ENCODE data around the gene LRRC28.
A peak's percentile ranks its signal among the peaks of the same experiment; 100 is the strongest.
"Not testable (repeated sequence)": the region's sequence is repeated elsewhere in the genome, so short reads cannot be mapped to it uniquely, and the experiment has no call there.

LRRC28 gene

DNA sequence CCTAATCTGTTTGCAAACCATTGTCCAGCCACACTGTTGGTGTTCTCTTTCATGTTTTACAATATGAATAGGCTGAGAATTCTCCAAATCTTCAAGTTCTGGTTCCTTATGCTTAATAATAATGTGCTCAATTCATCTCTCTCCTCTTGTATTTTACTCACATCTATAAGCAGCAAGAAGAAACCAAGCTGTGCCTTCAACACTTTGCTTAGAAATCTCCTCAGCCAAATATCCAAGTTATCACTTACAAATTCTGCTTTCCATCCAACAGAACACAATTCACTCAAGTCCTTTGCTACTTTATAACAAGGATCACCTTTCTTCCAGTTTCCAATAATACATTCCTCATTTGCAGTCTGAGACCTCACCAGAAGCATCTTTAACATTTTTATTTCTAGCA, 117.5 kb downstream of the LRRC28 start:
- intact Hi-C loops (cut with DNase I) = no loop called here
- no peak for DNase-seq

DNA sequence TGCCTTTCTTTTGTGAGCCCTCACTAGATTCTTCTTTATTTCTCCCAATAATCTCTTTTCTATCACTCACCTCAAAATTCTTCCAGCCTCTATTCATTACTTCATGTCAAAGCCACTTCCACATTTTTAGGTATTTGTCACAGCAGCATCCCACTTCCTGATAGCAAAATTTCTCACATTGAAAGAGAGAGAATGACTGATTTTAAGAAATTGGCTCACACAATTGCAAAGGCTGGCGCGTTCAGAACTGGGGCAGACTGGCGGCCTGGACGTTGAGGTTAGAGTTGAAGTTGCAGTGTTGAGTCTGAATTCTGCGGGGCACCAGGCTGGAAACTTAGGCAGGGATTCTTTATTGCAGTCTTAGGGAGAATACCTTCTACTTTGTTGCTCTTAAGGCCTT, 117.9 kb downstream of the LRRC28 start:
- no peak for DNase-seq
- intact Hi-C loops (cut with DNase I) = no loop called here

DNA sequence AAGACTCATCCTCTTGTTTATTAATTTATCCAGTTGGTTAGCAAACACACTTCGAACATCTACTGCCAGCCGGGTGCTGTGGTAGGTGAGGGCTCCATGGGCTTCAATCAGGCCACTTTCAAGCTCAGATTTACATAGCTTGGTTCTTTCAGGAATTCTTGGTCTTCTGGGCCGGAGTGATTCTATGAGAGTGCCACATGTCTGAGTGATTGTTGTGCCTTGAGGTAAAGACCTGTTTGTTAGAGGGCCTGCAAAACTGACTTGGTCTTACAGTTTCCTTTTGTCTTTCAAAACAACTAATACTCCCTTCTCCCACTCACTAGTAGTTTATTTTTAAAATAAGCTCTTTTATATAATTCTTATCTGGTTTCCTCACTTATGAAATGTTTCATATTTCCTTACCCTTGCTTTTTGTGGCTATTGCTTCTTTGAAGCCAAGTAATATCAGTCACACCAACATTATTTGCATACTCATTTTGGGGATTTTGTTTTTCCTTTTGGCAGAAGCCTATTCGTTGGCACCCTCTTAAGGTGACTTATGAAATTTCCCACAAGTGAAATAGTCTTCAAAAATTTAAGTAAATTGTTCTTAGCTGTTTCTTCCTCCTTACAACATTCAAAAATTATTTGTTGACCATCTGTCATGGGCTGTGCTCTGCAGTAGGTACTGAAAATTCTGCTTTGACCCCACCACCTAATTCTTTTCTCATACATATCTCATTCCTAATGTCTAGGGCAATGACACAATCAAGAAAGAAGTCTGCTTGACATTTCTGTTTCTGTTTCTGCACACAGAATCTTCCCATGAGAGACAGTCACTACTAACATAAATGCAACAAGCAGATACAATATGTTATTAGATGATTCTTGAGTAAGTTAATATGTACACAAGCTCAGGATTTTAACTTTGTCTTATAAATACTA, 120.2 kb downstream of the LRRC28 start:
- intact Hi-C loops (cut with DNase I) = no loop called here
- DNase-seq = no peak

DNA sequence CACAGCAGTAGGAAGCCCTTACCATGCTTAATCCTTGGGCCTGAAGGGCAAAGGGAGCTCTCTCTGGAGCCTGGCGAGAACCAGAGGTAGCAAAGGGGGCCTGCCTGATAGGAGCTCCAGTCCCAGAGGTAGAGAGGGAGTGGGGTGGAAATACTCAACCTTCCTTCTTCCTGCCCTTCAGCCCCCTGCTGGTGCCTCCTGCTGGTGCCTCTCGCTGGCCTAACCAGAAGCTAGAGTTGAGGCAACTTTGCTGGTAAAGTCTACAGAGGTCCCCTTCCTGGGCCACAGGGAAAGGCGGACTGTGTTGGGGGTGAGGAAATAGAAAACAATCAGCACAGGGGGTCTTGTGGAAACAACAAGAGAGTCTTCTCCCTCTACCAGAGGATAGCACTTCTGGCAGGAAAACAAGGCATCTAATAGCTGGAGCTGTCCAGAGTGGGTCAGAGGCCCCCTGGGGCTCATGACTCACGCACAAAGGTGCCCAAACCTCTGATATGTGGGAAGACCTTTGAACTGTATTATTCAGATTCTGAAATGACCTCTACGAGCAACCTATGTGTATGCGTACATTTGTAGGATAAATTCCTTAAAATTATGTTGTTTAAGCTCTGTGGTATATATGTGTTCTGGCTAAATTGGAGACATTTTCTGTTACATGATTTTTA, 133.9 kb downstream of the LRRC28 start:
- intact Hi-C loops (cut with DNase I) = no loop called here
- DNase-seq = no peak

DNA sequence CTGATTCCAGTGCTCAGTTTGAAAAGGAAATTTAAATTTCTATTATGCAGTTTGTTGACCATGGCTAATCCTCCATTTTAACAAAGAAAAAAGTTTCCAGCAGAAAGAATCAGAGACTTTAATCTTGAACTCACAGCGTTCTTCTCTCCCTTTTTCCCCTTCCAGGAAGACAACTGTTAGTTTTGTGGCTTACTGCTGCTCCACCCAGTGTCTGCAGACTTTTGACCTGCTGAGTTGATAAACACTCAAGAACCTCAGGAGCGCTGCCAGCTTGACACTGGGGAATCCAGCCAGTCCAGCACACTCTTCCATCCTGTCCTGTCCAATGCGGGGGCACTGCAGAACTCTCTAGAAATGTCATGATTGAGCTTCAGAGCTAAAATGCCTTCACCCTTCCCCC, 134.6 kb downstream of the LRRC28 start:
- intact Hi-C loops (cut with DNase I) = no loop called here
- DNase-seq = no peak

DNA sequence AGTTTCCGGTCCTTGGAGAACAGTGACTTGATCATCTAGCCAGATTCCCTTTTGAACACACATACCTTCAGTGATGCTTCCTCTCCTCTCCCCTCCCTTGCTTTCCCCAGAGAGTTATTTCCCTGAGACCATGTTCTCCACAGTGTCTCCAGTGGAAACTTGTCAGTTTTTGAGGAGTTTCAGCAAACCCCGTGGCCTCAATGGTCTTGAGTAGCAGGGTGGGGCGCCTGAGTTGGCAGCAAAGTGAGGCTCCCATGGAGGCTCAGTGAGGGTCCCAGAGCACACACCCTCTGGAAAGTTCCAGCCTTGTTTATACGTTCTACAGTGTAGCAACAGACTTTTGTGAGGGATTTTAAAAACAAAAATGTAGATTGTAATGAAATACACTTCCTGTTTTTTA, 135.1 kb downstream of the LRRC28 start:
- intact Hi-C loops (cut with DNase I) = no loop called here
- no peak for DNase-seq

DNA sequence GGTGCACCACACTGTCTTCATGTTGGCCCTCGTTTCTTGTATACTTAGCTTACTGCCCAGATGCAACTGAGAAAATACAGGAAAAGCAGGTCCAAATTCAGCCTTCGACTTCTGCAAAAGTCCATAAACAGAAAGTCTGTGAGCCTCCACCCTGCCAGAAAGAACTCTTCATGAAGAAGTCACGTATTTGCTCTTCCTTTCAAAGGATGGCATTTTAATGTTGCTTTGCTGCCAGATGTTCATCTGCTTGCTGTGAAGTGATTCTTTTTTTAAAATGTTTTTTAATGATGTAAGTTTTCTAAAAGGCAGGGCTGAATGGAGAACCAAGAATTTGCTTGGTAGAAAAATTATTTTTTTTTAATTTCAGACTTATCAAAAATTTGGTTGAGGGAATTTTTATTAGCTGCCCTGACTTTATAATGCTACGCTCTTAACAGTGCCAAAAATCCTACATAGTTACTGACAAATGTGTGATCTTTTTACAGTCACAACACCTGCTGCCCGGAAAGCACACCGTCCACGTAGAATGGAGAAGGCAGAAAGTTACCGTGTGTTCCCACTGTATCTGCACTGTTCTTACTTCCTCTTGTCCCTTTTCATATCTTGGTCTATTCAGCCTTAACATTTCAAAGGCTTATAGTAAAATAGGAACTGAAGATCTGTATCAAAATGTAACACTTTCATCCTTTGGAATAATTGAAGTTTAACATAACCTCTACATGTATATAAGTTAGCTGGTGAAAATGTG, 136.3 kb downstream of the LRRC28 start:
- intact Hi-C loops (cut with DNase I) = no loop called here
- DNase-seq = no peak

DNA sequence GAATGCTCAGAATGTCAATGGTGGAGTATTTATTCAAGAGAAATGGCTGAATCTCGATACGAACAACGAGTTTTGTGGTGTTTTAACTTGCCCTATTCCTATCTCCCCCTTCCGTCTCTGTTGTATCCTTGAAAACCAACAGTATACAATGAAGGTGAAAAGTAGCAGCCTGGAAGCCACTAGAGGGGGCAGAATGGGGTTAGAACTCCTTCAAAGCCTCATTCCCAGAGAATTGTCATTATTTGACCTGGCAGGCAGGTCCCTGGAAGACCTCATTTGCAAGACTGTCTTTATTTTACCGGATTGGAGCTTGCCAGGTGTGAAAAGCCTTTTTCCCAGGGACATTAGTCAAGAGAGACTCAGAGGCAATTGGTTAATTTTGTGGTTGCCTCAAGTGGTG, 139.4 kb downstream of the LRRC28 start:
- intact Hi-C loops (cut with DNase I) = no loop called here
- no peak for DNase-seq

DNA sequence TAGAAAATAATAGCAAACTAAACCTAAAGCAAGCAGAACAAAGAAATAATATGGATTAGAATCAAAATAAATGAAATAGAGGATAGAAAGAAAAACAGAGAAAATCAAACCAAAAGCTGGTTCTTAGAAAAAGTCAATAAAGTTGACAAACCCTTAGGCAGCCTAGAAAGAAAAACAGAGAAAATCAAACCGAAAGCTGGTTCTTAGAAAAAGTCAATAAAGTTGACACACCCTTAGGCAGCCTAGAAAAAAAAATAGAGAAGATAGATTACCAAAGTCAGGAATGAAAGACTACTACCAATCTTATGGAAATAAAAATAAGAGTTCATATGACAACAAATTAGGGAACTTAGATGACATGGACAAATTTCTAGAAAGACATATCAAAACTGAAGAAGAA, 142.4 kb downstream of the LRRC28 start:
- no peak for DNase-seq
- intact Hi-C loops (cut with DNase I) = no loop called here

DNA sequence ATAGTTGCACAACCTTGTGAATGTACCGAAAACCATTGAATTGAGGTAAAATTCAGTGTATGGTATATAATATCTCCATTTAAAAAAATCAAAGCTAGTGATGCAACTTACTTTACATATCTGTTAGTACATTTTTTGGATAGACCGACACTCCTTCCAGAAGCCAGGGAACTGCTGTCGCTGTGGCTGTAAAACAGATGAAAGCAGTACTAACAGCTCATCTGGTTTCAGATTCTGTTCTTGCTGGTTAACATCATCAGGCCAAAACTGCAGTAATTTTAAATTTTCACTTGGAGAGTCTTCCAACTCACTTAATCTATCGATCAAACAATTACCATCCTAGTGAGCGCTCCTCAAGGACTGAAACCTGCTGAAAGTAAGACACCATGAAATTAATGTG, 145.1 kb downstream of the LRRC28 start:
- no peak for DNase-seq
- intact Hi-C loops (cut with DNase I) = no loop called here

DNA sequence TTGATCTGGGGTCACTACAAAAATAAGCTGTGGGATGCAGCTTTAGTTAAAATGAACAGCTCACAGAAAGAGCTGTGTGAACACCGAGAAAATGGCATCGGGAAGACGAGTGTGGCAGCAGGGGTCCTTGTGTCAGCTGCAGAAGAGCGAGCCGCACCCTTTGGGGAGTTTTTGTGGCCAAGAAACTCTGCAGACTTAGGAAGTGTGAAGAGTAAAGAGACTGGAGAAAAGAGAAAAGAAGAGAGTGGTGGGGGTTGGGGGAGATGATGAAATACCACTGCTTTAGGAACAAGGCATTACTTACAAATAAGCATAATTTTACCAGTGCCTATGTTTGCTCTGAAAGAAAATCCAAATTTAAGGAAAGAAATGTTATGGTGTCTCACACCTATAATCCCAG, 147.8 kb downstream of the LRRC28 start:
- intact Hi-C loops (cut with DNase I) = no loop called here
- DNase-seq = no peak

DNA sequence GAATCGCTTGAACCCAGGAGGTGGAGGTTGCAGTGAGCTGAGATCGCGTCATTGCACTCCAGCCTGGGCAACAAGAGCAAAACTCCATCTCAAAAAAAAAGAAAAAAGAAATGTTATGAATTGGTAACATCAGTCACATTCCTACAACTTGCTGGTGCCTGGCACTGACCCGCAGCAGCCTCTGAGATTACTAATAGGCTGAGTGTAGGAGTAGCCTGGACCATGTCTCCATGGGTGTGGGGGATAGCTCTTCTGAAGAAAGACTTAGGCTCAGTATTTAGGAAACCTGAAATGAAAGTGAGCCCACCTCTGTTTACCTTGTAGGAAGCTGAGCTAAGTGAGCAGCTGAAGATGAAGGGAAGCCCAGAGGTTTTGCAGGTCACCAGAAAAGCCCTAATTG, 148.3 kb downstream of the LRRC28 start:
- DNase-seq = no peak
- intact Hi-C loops (cut with DNase I) = no loop called here

DNA sequence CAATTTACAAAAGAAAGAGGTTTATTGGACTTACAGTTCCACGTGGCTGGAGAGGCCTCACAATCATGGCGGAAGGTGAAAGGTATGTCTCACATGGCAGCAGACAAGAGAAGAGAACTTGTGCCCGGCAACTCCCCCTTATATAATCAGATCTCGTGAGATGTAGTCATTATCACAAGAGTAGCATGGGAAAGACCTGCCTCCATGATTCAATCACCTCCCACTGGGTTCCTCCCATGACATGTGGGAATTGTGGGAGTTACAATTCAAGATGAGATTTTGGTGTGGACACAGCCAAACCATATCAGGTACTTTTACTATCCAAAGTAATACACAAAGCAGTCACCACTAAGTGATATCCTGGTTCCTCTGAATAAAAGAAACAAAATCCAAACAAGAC, 149.9 kb downstream of the LRRC28 start:
- DNase-seq; intact Hi-C loops (cut with DNase I): not testable (repeated sequence)

DNA sequence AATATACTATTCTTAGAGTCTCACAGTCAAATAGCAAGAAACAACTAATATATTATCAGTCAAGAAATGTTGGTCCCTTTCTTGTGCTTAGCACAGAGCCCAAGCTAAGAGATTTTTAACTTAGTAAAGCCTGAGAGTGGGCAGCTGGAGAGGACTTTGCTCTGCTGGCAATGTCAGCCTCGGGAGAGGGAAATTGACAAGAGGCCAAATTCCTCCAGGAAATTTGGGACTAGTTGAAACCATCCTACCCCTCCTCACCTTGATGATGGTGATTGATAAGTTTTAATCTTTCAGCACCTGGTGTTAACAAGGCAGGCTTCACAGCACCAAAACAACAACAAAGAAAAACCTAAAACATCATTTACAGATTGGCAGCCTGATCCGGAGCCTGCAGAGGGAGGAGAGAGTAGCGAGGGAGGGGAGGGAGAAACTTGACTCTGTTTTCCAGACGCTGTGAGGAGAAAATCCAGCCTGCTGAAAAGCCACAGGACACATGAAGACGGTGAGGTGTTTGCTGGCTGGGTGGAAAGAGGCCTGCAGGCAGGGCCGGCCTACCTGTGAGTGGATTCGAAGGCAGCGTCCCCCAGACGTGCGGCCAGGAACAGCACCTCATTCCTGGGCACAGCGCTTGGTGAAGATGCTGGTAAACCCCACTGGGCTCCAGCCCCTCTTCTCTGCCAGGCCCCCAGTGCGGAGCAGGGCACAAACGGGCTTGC, 150.9 kb downstream of the LRRC28 start:
- intact Hi-C loops (cut with DNase I) = no loop called here
- no peak for DNase-seq

DNA sequence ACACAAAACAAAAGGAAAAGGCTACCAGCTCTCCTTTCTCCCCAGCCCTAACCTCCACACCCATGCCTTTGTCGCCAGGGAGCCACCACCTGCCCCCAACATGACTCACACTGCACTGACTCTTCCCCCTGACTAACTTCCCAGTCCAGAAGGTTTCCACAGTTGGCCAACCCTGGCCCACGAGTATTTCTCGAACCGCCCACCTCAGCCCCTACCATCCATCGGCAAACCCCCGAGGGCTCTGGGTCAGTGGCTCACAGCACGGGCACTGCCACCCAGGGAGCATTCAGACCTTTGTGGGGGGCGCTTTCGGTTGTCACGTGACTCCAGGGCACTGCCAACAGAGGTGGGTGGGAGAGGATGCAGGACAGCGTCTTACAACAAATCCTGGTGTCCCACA, 152.3 kb downstream of the LRRC28 start:
- intact Hi-C loops (cut with DNase I) = no loop called here
- no peak for DNase-seq

DNA sequence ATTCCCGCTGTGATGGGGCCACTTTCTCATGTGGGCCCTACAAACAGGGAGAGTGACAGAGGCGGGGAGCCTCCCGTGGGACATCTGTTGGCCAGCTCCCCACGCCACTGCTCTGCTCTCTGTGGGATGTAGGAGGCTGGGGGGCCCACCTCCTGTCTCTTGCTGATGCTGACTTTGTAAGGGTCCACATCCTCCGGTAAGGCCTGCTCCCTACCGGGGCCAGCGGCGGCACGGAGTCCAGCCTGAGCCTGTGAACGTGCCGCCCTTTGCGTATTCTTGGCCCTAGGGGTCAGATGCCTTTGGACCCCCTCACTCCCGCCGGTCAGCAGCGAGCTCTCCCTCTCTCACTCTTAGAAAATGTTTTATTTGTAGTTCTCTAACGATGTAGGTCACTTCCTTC, 153.2 kb downstream of the LRRC28 start:
- intact Hi-C loops (cut with DNase I) = no loop called here

DNA sequence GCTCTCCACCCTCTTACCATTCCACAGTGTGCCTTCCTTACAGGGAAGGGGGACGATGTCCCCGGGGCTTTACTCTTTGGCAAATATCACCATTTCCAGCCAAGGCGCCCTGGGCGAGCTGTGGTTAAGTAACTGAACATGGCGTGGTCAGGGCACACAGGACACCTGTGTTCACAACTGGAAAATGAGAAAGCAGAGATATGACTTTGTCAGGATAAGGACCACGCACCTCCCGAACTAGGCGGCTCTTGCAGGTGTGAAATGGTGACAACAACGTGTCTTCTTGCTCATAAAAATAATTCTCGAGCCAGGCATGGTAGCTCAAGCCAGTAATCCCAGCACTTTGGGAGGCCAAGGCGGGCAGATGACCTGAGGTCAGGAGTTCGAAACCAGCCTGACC, 154.8 kb downstream of the LRRC28 start:
- intact Hi-C loops (cut with DNase I) = no loop called here
- DNase-seq = peak in 1 of 42 donors; percentile 13

More for the DNA sequence above, 153.2 kb downstream of the LRRC28 start:
- DNase-seq = no peak

DNA sequence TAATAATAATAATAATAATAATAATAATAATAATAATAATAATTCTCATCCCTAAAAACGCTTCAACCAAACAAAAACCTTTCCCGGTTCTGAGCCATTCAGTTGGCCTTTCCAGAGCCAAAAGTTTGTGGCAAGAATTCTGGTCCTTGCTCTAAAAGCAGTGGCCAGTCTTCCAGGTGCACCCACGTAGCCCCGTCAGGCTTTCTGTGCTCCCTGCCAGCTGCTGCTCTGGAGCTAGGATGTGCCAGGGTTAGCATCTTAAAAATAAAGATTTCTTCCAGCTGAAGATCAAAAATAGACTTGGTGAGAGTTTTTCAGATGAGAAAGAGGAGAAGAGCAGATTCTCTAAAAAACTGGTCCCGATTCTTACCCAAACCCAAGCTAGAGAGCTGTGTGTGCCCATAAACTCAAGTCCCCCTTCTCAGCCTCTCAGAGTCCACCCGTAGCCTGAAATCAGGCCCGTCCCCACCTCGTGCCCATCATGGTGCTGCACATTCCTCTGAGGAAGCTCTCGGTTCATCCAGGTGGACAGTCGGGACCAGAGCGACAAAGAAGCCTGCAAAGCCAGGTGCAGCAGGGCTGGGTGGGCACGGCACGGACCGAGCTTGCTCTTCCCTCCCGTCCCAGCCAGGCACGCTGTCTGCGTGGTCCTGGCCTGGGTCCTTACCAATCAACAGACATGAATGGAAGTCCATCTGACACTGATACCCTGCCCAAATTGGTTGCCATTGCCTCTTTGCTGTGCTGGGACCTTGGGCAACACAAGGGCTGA, 155.6 kb downstream of the LRRC28 start:
- intact Hi-C loops (cut with DNase I) = no loop called here

DNA sequence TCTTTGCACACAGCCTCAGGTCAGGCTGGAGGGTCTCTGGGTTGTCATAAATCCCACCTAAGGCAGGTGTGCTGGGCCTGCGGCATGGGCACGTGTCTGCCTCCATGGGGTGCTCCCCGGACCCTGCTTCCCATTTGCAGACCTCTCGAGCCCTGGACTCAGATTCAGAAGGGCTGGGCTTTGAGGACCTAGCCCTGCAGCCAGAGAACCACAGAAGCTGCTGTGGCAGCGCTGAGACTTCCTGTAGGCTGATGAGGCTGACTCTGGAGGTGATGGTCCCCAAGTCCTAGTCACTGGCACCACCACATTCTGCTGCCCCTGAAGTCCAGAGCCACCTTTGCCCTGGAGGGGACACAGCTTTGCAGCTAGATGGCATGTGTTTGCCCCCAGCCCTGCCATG, 156.4 kb downstream of the LRRC28 start:
- intact Hi-C loops (cut with DNase I) = no loop called here
- peak in 1 of 42 donors; percentile 37 for DNase-seq

More for the DNA sequence above, 155.6 kb downstream of the LRRC28 start:
- DNase-seq = peak in 1 of 42 donors; percentile 24
